Endothelial cell of umbilical vein (primary cell): Measurements from ENCODE around the gene ATPAF1. TPM values are rescaled to one million over a fixed set of nuclear protein-coding genes. Genes with fewer than 3 reads are reported as not detected.

ENCODE experiments used
- BruUV-seq: library from RNA; stranded (reverse); fragments of 400-500 nt; replicated peaks from 2 replicates; lab custom pipeline; 2021; lab: Mats Ljungman, UMichigan
- CTCF ChIA-PET: fragments of 300-600, 350-600 bp; sonication (Branson Sonifier 250); formaldehyde crosslinking; loops from one replicate; lab custom pipeline; 2021; ENCODE audit warnings: antibody characterized with exemption, inconsistent platforms; lab: Charles Lee
- POLR2A ChIA-PET: fragments of 300-600, 350-600 bp; sonication (Branson Sonifier 250); formaldehyde crosslinking; loops from one replicate; lab custom pipeline; 2021; ENCODE audit warnings: antibody characterized with exemption, inconsistent platforms; lab: Charles Lee
- DNase-seq: peaks from one replicate; pipeline ENCODE4 v3.0.0-alpha.2; 2011; ENCODE audit warnings: low read depth, low spot score
- FAIRE-seq: peaks from 2 replicates; lab custom pipeline; 2011; peaks lifted over from hg19 to GRCh38; lab: Jason Lieb, UNC
- H2AFZ ChIP-seq: 2 replicates; pipeline ENCODE4 v1.6.0; 2012; ENCODE audit warnings: low read depth, low read length, control low read depth, inconsistent platforms
- H3K27ac ChIP-seq: 2 replicates; pipeline ENCODE4 v1.5.1; 2011; ENCODE audit warnings: low read depth, mild to moderate bottlenecking, control low read depth, low read length, moderate library complexity; ENCODE audit not compliant: insufficient read depth
- H3K27me3 ChIP-seq, 2 experiments: 2 replicates each; pipeline versions ENCODE4 v1.6.0 to v1.6.1; 2011; ENCODE audit warnings: low read length in 2 of 2, mixed read lengths in 1 of 2; ENCODE audit not compliant: control insufficient read depth in 2 of 2, insufficient read depth in 2 of 2
- H3K36me3 ChIP-seq, 2 experiments: 2 replicates in 1 of 2; 3 replicates in 1 of 2; pipeline ENCODE4 v1.5.1; 2011; ENCODE audit warnings: low read length in 2 of 2, mild to moderate bottlenecking in 1 of 2, moderate library complexity in 1 of 2; ENCODE audit not compliant: control insufficient read depth in 2 of 2, insufficient read depth in 2 of 2; ENCODE audit errors: extremely low read depth in 1 of 2
- H3K4me1 ChIP-seq: 3 replicates; pipeline ENCODE4 v1.5.1; 2011; ENCODE audit warnings: mild to moderate bottlenecking, low read length; ENCODE audit not compliant: control insufficient read depth, insufficient read depth; ENCODE audit errors: extremely low read depth
- H3K4me2 ChIP-seq: 2 replicates; pipeline ENCODE4 v1.6.1; 2011; ENCODE audit warnings: low read length, control low read depth, mixed read lengths; ENCODE audit not compliant: insufficient read depth
- H3K4me3 ChIP-seq, 3 experiments: fragments of 200-600 bp in 1 of 3; sonication (generic), shearing (Covaris generic) in 1 of 3; replicated peaks in 1 of 3; 2 replicates each; pipeline ENCODE4 v1.5.1; 2011 to 2016; ENCODE audit warnings: control low read depth in 3 of 3, low read length in 3 of 3, mild to moderate bottlenecking in 2 of 3, inconsistent platforms in 1 of 3, low read depth in 1 of 3, moderate library complexity in 1 of 3; ENCODE audit not compliant: insufficient read depth in 1 of 3
- H3K79me2 ChIP-seq: 2 replicates; pipeline ENCODE4 v1.6.0; 2012; ENCODE audit warnings: low read length, inconsistent platforms; ENCODE audit not compliant: control insufficient read depth, insufficient read depth
- H3K9ac ChIP-seq: replicated peaks from 2 replicates; pipeline ENCODE3; 2011; ENCODE audit warnings: low read length, control low read depth; ENCODE audit not compliant: insufficient read depth; ENCODE audit errors: extremely low read depth
- H3K9me1 ChIP-seq: replicated peaks from 3 replicates; pipeline ENCODE4 v1.6.0; 2011; ENCODE audit warnings: mild to moderate bottlenecking, low read length; ENCODE audit not compliant: control insufficient read depth, insufficient read depth; ENCODE audit errors: extremely low read depth
- H3K9me3 ChIP-seq: replicated peaks from 2 replicates; pipeline ENCODE4 v1.5.1; 2012; ENCODE audit warnings: low read length, inconsistent platforms; ENCODE audit not compliant: control insufficient read depth, insufficient read depth
- H4K20me1 ChIP-seq: replicated peaks from 2 replicates; pipeline ENCODE3; 2011; ENCODE audit warnings: mild to moderate bottlenecking, low read length; ENCODE audit not compliant: control insufficient read depth, insufficient read depth; ENCODE audit errors: extremely low read depth
- EZH2 ChIP-seq: IDR thresholded peaks from 2 replicates; pipeline ENCODE4 v1.6.1; 2012; ENCODE audit warnings: borderline replicate concordance, low read depth, mild to moderate bottlenecking, moderate library complexity, low read length, inconsistent platforms; ENCODE audit not compliant: severe bottlenecking
- FOS ChIP-seq: IDR thresholded peaks from 2 replicates; pipeline ENCODE4 v1.6.1; 2011; ENCODE audit warnings: mild to moderate bottlenecking, low read length, moderate library complexity, borderline replicate concordance; ENCODE audit not compliant: insufficient read depth
- GATA2 ChIP-seq: IDR thresholded peaks from 2 replicates; pipeline ENCODE4 v1.7.0; 2011; ENCODE audit warnings: low read depth, mild to moderate bottlenecking, moderate library complexity, mixed read lengths, low read length; ENCODE audit not compliant: insufficient read length, insufficient read depth
- JUN ChIP-seq: IDR thresholded peaks from 2 replicates; pipeline ENCODE4 v1.6.1; 2011; ENCODE audit warnings: borderline replicate concordance, low read depth; ENCODE audit not compliant: insufficient read length, insufficient read depth
- MYC ChIP-seq: IDR thresholded peaks from one replicate; pipeline ENCODE4 v1.6.1; 2011; ENCODE audit warnings: mild to moderate bottlenecking, low read depth, low read length
- POLR2A ChIP-seq: IDR thresholded peaks from 2 replicates; pipeline ENCODE4 v1.6.1; 2012; ENCODE audit warnings: low read depth, mild to moderate bottlenecking, control low read depth, low read length
- POLR2AphosphoS5 ChIP-seq: IDR thresholded peaks from 2 replicates; pipeline ENCODE4 v1.6.1; 2012; ENCODE audit warnings: low read depth, mild to moderate bottlenecking, control low read depth, low read length, moderate library complexity; ENCODE audit not compliant: insufficient read depth
- dilution Hi-C: fragments of 300-500 bp; cut with MboI; formaldehyde crosslinking; loops from one replicate; pipeline ENCODE4 v1.15.0; 2019; ENCODE audit warnings: low sequenced_read_pairs; ENCODE audit not compliant: extremely low pct_ligation_motif_present
- intact Hi-C: fragments of 100-400 bp; cut with micrococcal nuclease; formaldehyde crosslinking; loops from one replicate; pipeline ENCODE4 v1.10.0; 2022
- polyA plus RNA-seq, 4 experiments: library from polyadenylated mRNA; depleted of rRNA in 3 of 4; stranded (reverse) in 3 of 4; unstranded in 1 of 4; fragments of >200 nt; gene quantifications; 2 replicates each; pipeline versions ENCODE4 v1.2.1 to v1.2.3, GENCODE V29; 2011 to 2012; ENCODE audit warnings: missing spikeins in 1 of 4
- total RNA-seq: library from RNA; stranded (reverse); gene quantifications from 2 replicates; pipeline ENCODE4 v1.2.3, GENCODE V29; 2021
- TF ChIP-seq, protein P1 (sequence below), 2 donors: IDR thresholded peaks; 1 replicate in 1 of 2; 2 replicates in 1 of 2; pipeline ENCODE4 v1.5.1; 2011; ENCODE audit warnings: low read length in 2 of 2, mild to moderate bottlenecking in 2 of 2, moderate library complexity in 2 of 2, control low read depth in 1 of 2, inconsistent platforms in 1 of 2, low read depth in 1 of 2; ENCODE audit not compliant: insufficient read depth in 1 of 2; ENCODE audit errors: extremely low read depth in 1 of 2
- TF ChIP-seq, protein P2 (sequence below): IDR thresholded peaks from 2 replicates; pipeline ENCODE4 v1.6.1; 2011; ENCODE audit not compliant: insufficient read depth, insufficient read length

The ATPAF1 gene
- total and polyA plus RNA-seq, 2 donors (not counting 3 experiments of a cell fraction or from before 2014, with no cell fraction given), result 28.3 to 29.6 TPM

GRCh38 chr1:46692811-46693770 is 24.9 kb upstream of the ATPAF1 start:
- CTCF ChIA-PET, result no interaction called here

More at GRCh38 chr1:46692811-46693770, 24.9 kb upstream of the ATPAF1 start:
- POLR2A ChIA-PET, result no interaction called here
- H3K79me2 ChIP-seq, result no peaks in the 10 kb centered on the region
- no TSS peak for BruUV-seq
- dilution Hi-C loops, result no loop called here
- H3K4me2 ChIP-seq, result no peak overlapping the region
- H2AFZ ChIP-seq, result no peak overlapping the region
- no peak overlapping the region for H3K9ac ChIP-seq
- H3K9me3 ChIP-seq, result no peaks in the 10 kb centered on the region
- H4K20me1 ChIP-seq, result peaks cover 14% of the 10 kb centered on the region
- FAIRE-seq (no peak), DNase-seq (no peak)
- TF ChIP-seq GATA2 (no peak), POLR2AphosphoS5 (no peak), POLR2A (no peak), MYC (no peak), EZH2 (no peak), JUN (no peak), FOS (no peak)
- TF ChIP-seq, protein P1, sequence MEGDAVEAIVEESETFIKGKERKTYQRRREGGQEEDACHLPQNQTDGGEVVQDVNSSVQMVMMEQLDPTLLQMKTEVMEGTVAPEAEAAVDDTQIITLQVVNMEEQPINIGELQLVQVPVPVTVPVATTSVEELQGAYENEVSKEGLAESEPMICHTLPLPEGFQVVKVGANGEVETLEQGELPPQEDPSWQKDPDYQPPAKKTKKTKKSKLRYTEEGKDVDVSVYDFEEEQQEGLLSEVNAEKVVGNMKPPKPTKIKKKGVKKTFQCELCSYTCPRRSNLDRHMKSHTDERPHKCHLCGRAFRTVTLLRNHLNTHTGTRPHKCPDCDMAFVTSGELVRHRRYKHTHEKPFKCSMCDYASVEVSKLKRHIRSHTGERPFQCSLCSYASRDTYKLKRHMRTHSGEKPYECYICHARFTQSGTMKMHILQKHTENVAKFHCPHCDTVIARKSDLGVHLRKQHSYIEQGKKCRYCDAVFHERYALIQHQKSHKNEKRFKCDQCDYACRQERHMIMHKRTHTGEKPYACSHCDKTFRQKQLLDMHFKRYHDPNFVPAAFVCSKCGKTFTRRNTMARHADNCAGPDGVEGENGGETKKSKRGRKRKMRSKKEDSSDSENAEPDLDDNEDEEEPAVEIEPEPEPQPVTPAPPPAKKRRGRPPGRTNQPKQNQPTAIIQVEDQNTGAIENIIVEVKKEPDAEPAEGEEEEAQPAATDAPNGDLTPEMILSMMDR (IDR thresholded peaks at IDR 0.05; ENCODE audit: extremely low read depth in 1 of 2, insufficient read depth in 1 of 2, low read depth in 1 of 2, low read length in 2 of 2), result no peak
- TF ChIP-seq, protein P2, sequence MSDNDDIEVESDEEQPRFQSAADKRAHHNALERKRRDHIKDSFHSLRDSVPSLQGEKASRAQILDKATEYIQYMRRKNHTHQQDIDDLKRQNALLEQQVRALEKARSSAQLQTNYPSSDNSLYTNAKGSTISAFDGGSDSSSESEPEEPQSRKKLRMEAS, result no peak
- no peaks in the 10 kb centered on the region for H3K9me1 ChIP-seq
- intact Hi-C loops, result no loop called here
- peaks cover 10 to 21% of the 10 kb centered on the region in 2 experiments for H3K36me3 ChIP-seq
- no peak overlapping the region for H3K27ac ChIP-seq
- H3K4me3 ChIP-seq, result no peak overlapping the region
- H3K4me1 ChIP-seq, result peaks cover 16% of the 10 kb centered on the region
- H3K27me3 ChIP-seq, result no peaks in the 10 kb centered on the region
